DND-41 (cell line): ENCODE data around the gene ADCY1.

Experiments
- ATAC-seq: fragments of 200-7000 bp; cut with Tn5 transposase; 3 replicates; pipeline ENCODE4 v1.9.1; 2021; ENCODE audit warnings: low read depth; ENCODE audit not compliant: insufficient read depth
- DNase-seq: peaks from one replicate; pipeline ENCODE4 v3.0.0-alpha.2; 2020
- H2AFZ ChIP-seq: 2 replicates; pipeline ENCODE4 v1.6.0; 2012; ENCODE audit warnings: low read depth, low read length
- H3K27ac ChIP-seq: 2 replicates; pipeline ENCODE4 v1.5.1; 2012; ENCODE audit warnings: low read length, inconsistent platforms
- H3K27me3 ChIP-seq: fragments of 200-600 bp; sonication (generic); 2 replicates; pipeline ENCODE4 v1.6.0; 2012; ENCODE audit warnings: low read length, mild to moderate bottlenecking, inconsistent platforms; ENCODE audit not compliant: insufficient read depth, poor library complexity
- H3K36me3 ChIP-seq: 2 replicates; pipeline ENCODE4 v1.5.1; 2012; ENCODE audit warnings: low read length, inconsistent platforms; ENCODE audit not compliant: insufficient read depth
- H3K4me1 ChIP-seq: 2 replicates; pipeline ENCODE4 v1.5.1; 2012; ENCODE audit warnings: mild to moderate bottlenecking, low read length; ENCODE audit not compliant: insufficient read depth
- H3K4me2 ChIP-seq: 2 replicates; pipeline ENCODE4 v1.6.0; 2012; ENCODE audit warnings: mild to moderate bottlenecking, moderate library complexity, low read length, inconsistent platforms; ENCODE audit not compliant: insufficient read depth
- H3K4me3 ChIP-seq, 2 experiments: fragments of 200-600 bp in 1 of 2; shearing (Covaris generic) in 1 of 2; 2 replicates each; pipeline ENCODE4 v1.5.1; 2012 to 2016; ENCODE audit warnings: inconsistent platforms in 2 of 2, low read length in 2 of 2, mild to moderate bottlenecking in 2 of 2, low read depth in 1 of 2, moderate library complexity in 1 of 2
- H3K79me2 ChIP-seq: 2 replicates; pipeline ENCODE4 v1.6.0; 2012; ENCODE audit warnings: low read length, inconsistent platforms; ENCODE audit not compliant: insufficient read depth
- H3K9ac ChIP-seq: 2 replicates; pipeline ENCODE4 v1.6.0; 2012; ENCODE audit warnings: low read depth, mild to moderate bottlenecking, inconsistent platforms, low read length, moderate library complexity
- H3K9me3 ChIP-seq: 2 replicates; pipeline ENCODE4 v1.5.1; 2012; ENCODE audit warnings: low read length, moderate library complexity, mild to moderate bottlenecking, inconsistent platforms; ENCODE audit not compliant: insufficient read depth, severe bottlenecking
- H4K20me1 ChIP-seq: 2 replicates; pipeline ENCODE4 v1.6.0; 2012; ENCODE audit warnings: low read length; ENCODE audit not compliant: insufficient read depth
- CTCF ChIP-seq: IDR thresholded peaks from 2 replicates; pipeline ENCODE4 v1.5.1; 2012; ENCODE audit warnings: borderline replicate concordance, low read length, moderate library complexity, mild to moderate bottlenecking; ENCODE audit not compliant: poor library complexity, severe bottlenecking; ENCODE audit errors: extremely low read depth
- EZH2 ChIP-seq: IDR thresholded peaks from 3 replicates; pipeline ENCODE4 v1.6.1; 2012; ENCODE audit warnings: borderline replicate concordance, low read depth, mild to moderate bottlenecking, moderate library complexity, low read length, inconsistent platforms; ENCODE audit not compliant: severe bottlenecking

The ADCY1 gene

GRCh38 chr7:45691155-45691656 lies 117.0 kb downstream of the ADCY1 start:
- H3K36me3 ChIP-seq: no peaks in the 10 kb centered on the region
- TF ChIP-seq CTCF (no peak), EZH2 (no peak)
- H3K4me3 ChIP-seq: no peak overlapping the region
- ATAC-seq (no peak), DNase-seq (no peak)
- H3K4me2 ChIP-seq: no peak overlapping the region
- H3K27me3 ChIP-seq: no peaks in the 10 kb centered on the region
- H3K9ac ChIP-seq: no peak overlapping the region
- no peaks in the 10 kb centered on the region for H3K9me3 ChIP-seq
- no peaks in the 10 kb centered on the region for H3K79me2 ChIP-seq
- no peaks in the 10 kb centered on the region for H4K20me1 ChIP-seq
- no peaks in the 10 kb centered on the region for H3K4me1 ChIP-seq
- no peak overlapping the region for H3K27ac ChIP-seq
- no peak overlapping the region for H2AFZ ChIP-seq

GRCh38 chr7:45692031-45692430 lies 117.9 kb downstream of the ADCY1 start:
- Histone ChIP-seq H3K9ac (no peak overlapping the region), H4K20me1 (no peaks in the 10 kb centered on the region), H3K4me1 (no peaks in the 10 kb centered on the region), H3K4me3 (no peak overlapping the region), H3K27me3 (no peaks in the 10 kb centered on the region), H3K27ac (no peak overlapping the region), H3K36me3 (no peaks in the 10 kb centered on the region), H3K79me2 (no peaks in the 10 kb centered on the region), H2AFZ (no peak overlapping the region), H3K4me2 (no peak overlapping the region), H3K9me3 (no peaks in the 10 kb centered on the region)
- DNase-seq (no peak), ATAC-seq (no peak)
- TF ChIP-seq CTCF: no peak
- TF ChIP-seq EZH2: no peak

- H3K9ac ChIP-seq: no peak overlapping the region
- H3K4me2 ChIP-seq: no peak overlapping the region
- no peaks in the 10 kb centered on the region for H3K4me1 ChIP-seq
- ATAC-seq: no peak
- H3K9me3 ChIP-seq: no peaks in the 10 kb centered on the region
- H2AFZ ChIP-seq: no peak overlapping the region
- no peaks in the 10 kb centered on the region for H4K20me1 ChIP-seq
- H3K4me3 ChIP-seq: no peak overlapping the region
- no peak for DNase-seq
- TF ChIP-seq EZH2: no peak
- no peak for TF ChIP-seq CTCF
- no peaks in the 10 kb centered on the region for H3K79me2 ChIP-seq
- no peak overlapping the region for H3K27ac ChIP-seq
- H3K27me3 ChIP-seq: peaks cover 8% of the 10 kb centered on the region
- no peaks in the 10 kb centered on the region for H3K36me3 ChIP-seq
Measured at GRCh38 chr7:45695249-45695995, 121.3 kb downstream of the ADCY1 start.
